Fibroblast of the aortic adventitia (primary cell): ENCODE results near the gene CNR2. TPM values are rescaled to one million over a fixed set of nuclear protein-coding genes. Genes with fewer than 3 reads are reported as not detected.

Experiments
- DNase-seq: peaks from one replicate; pipeline ENCODE4 v3.0.0-alpha.2; 2010; ENCODE audit warnings: low read depth
- H3K4me3 ChIP-seq: 2 replicates; pipeline ENCODE4 v1.5.1; 2011; ENCODE audit warnings: low read depth, mild to moderate bottlenecking, control low read depth, low read length, moderate library complexity
- total RNA-seq: library from RNA; depleted of rRNA; stranded (reverse); fragments of >200 nt; gene quantifications from 2 replicates; pipeline ENCODE4 v1.2.3, GENCODE V29; 2012; ENCODE audit warnings: low replicate concordance
- TF ChIP-seq, protein P1 (sequence below): IDR thresholded peaks from 2 replicates; pipeline ENCODE4 v1.5.1; 2011; ENCODE audit warnings: mild to moderate bottlenecking, low read length, control low read depth, inconsistent platforms; ENCODE audit not compliant: insufficient read depth

The CNR2 gene
- total RNA-seq, 1 donor = under 0.01 TPM

DNA sequence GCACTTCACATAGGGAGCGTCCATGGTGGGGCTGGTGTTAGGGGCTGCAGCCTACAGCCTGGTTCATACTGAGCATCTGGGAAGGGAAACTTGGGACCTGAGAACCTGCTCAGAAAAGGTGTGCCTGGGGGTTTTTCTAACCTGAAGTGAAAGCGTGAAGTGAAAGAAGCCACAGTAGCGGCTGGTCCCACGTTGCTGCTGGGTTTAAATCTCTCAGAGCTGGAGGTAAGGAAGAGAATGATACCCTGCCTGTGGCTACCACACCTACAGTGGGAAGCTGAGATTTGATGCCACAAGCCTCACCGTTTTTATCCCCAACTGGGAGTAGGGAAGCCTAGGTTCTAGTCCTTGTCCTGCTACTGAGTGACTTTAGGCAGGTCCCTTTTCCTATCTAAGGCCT is 24.1 kb downstream of the CNR2 start:
- no peak for DNase-seq
- no peak overlapping the region for H3K4me3 ChIP-seq
- TF ChIP-seq, protein P1, sequence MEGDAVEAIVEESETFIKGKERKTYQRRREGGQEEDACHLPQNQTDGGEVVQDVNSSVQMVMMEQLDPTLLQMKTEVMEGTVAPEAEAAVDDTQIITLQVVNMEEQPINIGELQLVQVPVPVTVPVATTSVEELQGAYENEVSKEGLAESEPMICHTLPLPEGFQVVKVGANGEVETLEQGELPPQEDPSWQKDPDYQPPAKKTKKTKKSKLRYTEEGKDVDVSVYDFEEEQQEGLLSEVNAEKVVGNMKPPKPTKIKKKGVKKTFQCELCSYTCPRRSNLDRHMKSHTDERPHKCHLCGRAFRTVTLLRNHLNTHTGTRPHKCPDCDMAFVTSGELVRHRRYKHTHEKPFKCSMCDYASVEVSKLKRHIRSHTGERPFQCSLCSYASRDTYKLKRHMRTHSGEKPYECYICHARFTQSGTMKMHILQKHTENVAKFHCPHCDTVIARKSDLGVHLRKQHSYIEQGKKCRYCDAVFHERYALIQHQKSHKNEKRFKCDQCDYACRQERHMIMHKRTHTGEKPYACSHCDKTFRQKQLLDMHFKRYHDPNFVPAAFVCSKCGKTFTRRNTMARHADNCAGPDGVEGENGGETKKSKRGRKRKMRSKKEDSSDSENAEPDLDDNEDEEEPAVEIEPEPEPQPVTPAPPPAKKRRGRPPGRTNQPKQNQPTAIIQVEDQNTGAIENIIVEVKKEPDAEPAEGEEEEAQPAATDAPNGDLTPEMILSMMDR = no peak

DNA sequence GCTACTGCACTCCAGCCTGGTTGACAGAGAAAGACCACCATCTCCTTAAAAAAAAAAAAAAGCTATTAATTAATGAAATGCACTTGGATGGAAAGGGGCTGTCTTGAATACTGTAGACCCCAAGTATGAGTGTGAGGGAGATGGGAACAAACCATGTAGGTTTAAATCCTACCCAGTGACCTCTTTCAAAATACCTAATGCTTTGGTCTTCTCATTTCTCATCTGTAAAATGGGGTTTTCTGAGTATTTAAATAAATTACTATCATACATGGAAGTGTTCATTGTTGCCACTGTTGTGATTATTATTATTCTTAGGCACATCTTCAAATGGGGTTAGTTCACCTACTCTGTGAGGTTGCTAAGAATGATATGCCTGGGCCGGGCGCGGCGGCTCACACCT is 27.9 kb downstream of the CNR2 start:
- H3K4me3 ChIP-seq = no peak overlapping the region
- TF ChIP-seq, protein P1 = no peak
- DNase-seq = no peak

DNA sequence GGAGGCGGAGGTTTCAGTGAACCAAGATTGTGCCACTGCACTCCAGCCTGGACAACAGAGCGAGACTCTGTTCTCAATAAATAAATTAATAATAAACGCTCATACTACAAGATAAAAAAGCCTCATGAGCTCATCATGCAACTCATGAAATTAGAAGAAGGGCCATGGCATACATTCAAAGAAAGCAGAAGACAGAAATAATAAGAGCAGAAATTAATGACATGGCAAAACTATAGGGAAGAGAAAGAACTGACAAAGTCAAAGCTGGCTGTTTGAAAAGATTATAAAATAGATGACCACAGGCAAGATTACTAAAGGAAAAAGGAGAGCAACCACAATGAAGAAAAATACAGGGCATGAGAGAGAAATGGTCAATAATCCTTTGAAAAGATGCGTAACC is 30.4 kb downstream of the CNR2 start:
- no peak for DNase-seq
- H3K4me3 ChIP-seq = no peak overlapping the region
- TF ChIP-seq, protein P1 = no peak

DNA sequence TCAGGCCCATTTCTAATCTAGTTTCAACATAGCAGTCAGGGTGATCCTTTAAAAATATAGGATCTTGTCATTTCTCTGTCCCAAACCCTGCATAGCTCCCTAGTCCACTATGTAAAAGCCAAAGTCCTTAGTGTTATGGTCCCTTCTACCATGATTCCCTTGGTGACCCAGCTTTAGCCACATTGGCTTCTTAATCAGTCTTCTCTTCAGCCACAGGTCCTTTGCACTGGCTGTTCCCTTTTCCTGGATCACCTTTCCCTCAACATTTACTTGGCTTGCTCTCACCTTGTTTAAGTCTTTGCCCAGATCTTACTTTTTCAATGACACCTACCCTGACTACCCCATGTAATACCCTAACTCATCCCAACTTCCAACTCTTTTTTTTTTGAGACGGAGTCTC is 33.4 kb downstream of the CNR2 start:
- H3K4me3 ChIP-seq = no peak overlapping the region

DNA sequence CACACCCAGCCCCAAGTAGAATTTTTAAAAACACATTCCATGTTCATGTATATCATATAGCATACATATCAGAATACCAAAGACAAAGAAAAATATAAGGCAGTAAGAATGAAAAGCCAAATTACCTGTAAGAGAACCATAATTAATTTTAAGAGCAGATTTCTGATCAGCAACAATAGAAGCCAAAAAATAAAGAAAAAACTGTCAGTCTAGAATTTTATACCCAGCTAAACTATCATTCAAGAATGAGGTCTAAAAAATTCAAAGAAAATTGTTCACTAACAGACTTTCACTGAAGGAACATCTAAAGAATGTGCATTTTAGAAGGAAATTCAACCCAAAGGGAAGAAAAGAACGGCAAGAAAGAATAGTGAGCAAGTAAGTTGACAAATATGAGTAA is 34.5 kb downstream of the CNR2 start:
- TF ChIP-seq, protein P1 = no peak
- no peak overlapping the region for H3K4me3 ChIP-seq
- DNase-seq = no peak

More for the DNA sequence above, 33.4 kb downstream of the CNR2 start:
- TF ChIP-seq, protein P1 = no peak
- no peak for DNase-seq

DNA sequence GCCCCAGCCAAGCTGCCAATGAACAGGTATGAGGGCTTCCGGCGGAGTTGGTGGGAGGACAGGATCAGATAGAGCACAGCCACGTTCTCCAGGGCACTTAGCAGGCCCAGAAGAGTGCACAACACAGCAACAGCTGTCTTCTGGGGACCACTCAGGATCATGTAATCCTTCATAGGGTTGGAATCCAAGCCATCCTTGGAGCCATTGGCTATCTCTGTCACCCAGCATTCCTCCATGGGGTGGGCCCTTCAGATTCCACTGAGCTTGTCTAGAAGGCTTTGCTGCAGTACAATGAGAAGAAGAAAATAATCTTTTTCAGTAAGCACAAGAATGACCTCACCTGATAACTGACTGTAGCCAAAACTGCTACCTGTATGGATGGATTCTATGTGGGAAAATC is 37.8 kb downstream of the CNR2 start:
- TF ChIP-seq, protein P1 = no peak
- DNase-seq = no peak
- H3K4me3 ChIP-seq = no peak overlapping the region

DNA sequence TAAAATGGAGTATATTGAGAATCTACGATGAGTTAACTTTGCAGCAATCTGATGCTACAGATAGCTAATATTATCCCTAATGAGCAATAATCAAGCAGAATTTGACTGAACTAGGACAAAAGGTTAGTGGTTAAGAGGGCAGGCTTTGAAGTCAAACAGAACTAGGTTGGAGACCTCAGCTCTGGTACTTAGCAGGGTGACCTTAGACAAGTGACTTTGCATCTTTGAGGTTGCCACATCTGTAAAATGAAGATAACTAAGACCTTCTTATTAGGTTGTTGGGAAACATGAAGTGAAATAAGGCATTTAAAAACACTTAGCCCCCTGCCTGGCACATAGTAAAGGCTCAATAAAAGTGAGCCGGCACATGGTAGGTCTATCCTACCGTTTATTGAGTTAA is 40.7 kb downstream of the CNR2 start:
- H3K4me3 ChIP-seq = no peak overlapping the region
- DNase-seq = no peak
- TF ChIP-seq, protein P1 = no peak
